Measurements from ENCODE around the gene RHOA.
"Not testable (repeated sequence)": the region's sequence is repeated elsewhere in the genome, so short reads cannot be mapped to it uniquely, and the experiment has no call there.

DNA sequence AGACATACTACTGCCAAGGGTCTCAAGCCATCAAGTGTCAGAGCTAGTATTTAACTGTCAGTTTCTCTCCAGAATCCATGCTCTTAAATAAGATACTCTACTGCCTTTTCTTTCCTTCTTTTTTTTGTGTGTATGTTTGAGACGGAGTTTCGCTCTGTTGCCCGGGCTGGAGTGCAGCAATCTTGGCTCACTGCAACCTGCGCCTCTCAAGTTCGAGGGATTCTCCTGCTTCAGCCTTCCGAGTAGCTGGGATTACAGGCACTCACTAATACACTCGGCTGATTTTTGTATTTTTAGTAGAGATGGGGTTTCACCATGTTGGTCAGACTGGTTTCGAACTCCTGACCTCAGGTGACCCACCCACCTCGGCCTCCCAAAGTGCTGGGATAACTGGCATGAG is 6.2 kb downstream of the RHOA start:
- TF ChIP-seq, protein P1, sequence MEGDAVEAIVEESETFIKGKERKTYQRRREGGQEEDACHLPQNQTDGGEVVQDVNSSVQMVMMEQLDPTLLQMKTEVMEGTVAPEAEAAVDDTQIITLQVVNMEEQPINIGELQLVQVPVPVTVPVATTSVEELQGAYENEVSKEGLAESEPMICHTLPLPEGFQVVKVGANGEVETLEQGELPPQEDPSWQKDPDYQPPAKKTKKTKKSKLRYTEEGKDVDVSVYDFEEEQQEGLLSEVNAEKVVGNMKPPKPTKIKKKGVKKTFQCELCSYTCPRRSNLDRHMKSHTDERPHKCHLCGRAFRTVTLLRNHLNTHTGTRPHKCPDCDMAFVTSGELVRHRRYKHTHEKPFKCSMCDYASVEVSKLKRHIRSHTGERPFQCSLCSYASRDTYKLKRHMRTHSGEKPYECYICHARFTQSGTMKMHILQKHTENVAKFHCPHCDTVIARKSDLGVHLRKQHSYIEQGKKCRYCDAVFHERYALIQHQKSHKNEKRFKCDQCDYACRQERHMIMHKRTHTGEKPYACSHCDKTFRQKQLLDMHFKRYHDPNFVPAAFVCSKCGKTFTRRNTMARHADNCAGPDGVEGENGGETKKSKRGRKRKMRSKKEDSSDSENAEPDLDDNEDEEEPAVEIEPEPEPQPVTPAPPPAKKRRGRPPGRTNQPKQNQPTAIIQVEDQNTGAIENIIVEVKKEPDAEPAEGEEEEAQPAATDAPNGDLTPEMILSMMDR (IDR thresholded peaks at IDR 0.05; ENCODE audit: insufficient read depth, low read depth, low read length): not testable (repeated sequence)
- TF ChIP-seq EZH2 (IDR thresholded peaks at IDR 0.05; ENCODE audit: insufficient read depth, low read length): not testable (repeated sequence)

Data from astrocyte (in vitro differentiated cells and primary cell).